ENCODE measurements around the gene POLH. TPM values are rescaled to one million over a fixed set of nuclear protein-coding genes. Genes with fewer than 3 reads are reported as not detected.

POLH gene
- total RNA-seq, 1 experiment from 2014 or later = 8.2 TPM

- Histone ChIP-seq H3K9me3 (ENCODE audit: low read length) (no peaks in the 10 kb centered on the region), H3K27ac (ENCODE audit: low read length) (no peak overlapping the region), H3F3A (ENCODE audit: low read length, unreplicated experiment) (peaks cover 4% of the 10 kb centered on the region), H3K27me3 (ENCODE audit: low read length) (no peaks in the 10 kb centered on the region), H3K9me2 (replicated peaks; ENCODE audit: low read length) (no peaks in the 10 kb centered on the region), H3K36me3 (ENCODE audit: low read depth, low read length) (peaks cover 49% of the 10 kb centered on the region), H4K20me1 (ENCODE audit: low read length) (no peaks in the 10 kb centered on the region), H3K4me1 (ENCODE audit: insufficient read depth, low read length) (peaks cover 4% of the 10 kb centered on the region), H3K4me3 (ENCODE audit: low read length) (no peak overlapping the region), H3K9ac (ENCODE audit: low read length) (no peak overlapping the region), H2AFZ (ENCODE audit: low read length) (no peak overlapping the region), H3K79me2 (ENCODE audit: low read length) (peaks cover 11% of the 10 kb centered on the region), H3K4me2 (ENCODE audit: low read length) (no peak overlapping the region)
- intact Hi-C loops (cut with micrococcal nuclease) = no loop called here
- no peak for ATAC-seq
- ChIA-PET CTCF (no interaction called here), POLR2A (ENCODE audit: unreplicated experiment) (no interaction called here)
- no TSS peak for BruUV-seq (replicated peaks)
- TF ChIP-seq, protein P1, sequence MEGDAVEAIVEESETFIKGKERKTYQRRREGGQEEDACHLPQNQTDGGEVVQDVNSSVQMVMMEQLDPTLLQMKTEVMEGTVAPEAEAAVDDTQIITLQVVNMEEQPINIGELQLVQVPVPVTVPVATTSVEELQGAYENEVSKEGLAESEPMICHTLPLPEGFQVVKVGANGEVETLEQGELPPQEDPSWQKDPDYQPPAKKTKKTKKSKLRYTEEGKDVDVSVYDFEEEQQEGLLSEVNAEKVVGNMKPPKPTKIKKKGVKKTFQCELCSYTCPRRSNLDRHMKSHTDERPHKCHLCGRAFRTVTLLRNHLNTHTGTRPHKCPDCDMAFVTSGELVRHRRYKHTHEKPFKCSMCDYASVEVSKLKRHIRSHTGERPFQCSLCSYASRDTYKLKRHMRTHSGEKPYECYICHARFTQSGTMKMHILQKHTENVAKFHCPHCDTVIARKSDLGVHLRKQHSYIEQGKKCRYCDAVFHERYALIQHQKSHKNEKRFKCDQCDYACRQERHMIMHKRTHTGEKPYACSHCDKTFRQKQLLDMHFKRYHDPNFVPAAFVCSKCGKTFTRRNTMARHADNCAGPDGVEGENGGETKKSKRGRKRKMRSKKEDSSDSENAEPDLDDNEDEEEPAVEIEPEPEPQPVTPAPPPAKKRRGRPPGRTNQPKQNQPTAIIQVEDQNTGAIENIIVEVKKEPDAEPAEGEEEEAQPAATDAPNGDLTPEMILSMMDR (conservative IDR thresholded peaks at IDR 0.05; ENCODE audit: low read depth, low read length) = no peak
- TF ChIP-seq EZH2phosphoT487 (IDR thresholded peaks at IDR 0.05; ENCODE audit: borderline replicate concordance, low read length) (no peak), EZH2 (IDR thresholded peaks at IDR 0.05; ENCODE audit: low read length, unreplicated experiment) (no peak)
- DNase-seq = no peak
These were observed 45.8 kb downstream of the POLH start for GRCh38 chr6:43621836-43622180.

DNA sequence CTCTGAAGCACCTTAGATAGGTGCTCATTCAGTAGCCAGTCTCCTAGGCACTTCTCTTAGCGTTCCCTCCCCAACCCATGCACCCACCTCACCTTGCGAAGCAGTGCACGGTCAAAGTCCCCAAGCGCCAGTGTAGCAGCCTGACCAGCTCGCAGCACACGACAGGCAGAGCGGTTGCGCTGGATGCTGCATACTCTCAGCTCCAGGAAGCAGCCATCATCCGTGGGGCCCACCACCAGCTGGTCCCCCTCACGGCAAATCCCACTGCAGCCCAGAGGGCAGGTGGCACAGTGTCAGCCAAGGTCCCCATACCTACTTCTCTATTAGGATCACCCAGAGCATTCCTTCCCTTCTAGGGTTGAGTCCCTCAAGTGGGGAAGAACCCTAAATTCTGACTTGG, 46.6 kb downstream of the POLH start:
- no peaks in the 10 kb centered on the region for H3K9me2 ChIP-seq (replicated peaks; ENCODE audit: low read length)
- POLR2A ChIA-PET (ENCODE audit: unreplicated experiment) = no interaction called here
- BruUV-seq (replicated peaks) = no TSS peak
- H3K27me3 ChIP-seq (ENCODE audit: low read length) = no peaks in the 10 kb centered on the region
- TF ChIP-seq EZH2phosphoT487 (IDR thresholded peaks at IDR 0.05; ENCODE audit: borderline replicate concordance, low read length) = no peak
- TF ChIP-seq, protein P1 (conservative IDR thresholded peaks at IDR 0.05; ENCODE audit: low read depth, low read length) = no peak
- TF ChIP-seq EZH2 (IDR thresholded peaks at IDR 0.05; ENCODE audit: low read length, unreplicated experiment) = no peak
- H3K9ac ChIP-seq (ENCODE audit: low read length) = no peak overlapping the region
- H3K9me3 ChIP-seq (ENCODE audit: low read length) = no peaks in the 10 kb centered on the region
- H3K79me2 ChIP-seq (ENCODE audit: low read length) = peaks cover 18% of the 10 kb centered on the region
- no peak overlapping the region for H3K4me2 ChIP-seq (ENCODE audit: low read length)
- peaks cover 49% of the 10 kb centered on the region for H3K36me3 ChIP-seq (ENCODE audit: low read depth, low read length)
- CTCF ChIA-PET = no interaction called here
- no peak overlapping the region for H3K27ac ChIP-seq (ENCODE audit: low read length)
- no peak for ATAC-seq
- H3K4me3 ChIP-seq (ENCODE audit: low read length) = no peak overlapping the region
- H3F3A ChIP-seq (ENCODE audit: low read length, unreplicated experiment) = peaks cover 4% of the 10 kb centered on the region
- H2AFZ ChIP-seq (ENCODE audit: low read length) = no peak overlapping the region
- peaks cover 12% of the 10 kb centered on the region for H3K4me1 ChIP-seq (ENCODE audit: insufficient read depth, low read length)
- intact Hi-C loops (cut with micrococcal nuclease) = no loop called here
- no peak for DNase-seq
- no peaks in the 10 kb centered on the region for H4K20me1 ChIP-seq (ENCODE audit: low read length)

DNA sequence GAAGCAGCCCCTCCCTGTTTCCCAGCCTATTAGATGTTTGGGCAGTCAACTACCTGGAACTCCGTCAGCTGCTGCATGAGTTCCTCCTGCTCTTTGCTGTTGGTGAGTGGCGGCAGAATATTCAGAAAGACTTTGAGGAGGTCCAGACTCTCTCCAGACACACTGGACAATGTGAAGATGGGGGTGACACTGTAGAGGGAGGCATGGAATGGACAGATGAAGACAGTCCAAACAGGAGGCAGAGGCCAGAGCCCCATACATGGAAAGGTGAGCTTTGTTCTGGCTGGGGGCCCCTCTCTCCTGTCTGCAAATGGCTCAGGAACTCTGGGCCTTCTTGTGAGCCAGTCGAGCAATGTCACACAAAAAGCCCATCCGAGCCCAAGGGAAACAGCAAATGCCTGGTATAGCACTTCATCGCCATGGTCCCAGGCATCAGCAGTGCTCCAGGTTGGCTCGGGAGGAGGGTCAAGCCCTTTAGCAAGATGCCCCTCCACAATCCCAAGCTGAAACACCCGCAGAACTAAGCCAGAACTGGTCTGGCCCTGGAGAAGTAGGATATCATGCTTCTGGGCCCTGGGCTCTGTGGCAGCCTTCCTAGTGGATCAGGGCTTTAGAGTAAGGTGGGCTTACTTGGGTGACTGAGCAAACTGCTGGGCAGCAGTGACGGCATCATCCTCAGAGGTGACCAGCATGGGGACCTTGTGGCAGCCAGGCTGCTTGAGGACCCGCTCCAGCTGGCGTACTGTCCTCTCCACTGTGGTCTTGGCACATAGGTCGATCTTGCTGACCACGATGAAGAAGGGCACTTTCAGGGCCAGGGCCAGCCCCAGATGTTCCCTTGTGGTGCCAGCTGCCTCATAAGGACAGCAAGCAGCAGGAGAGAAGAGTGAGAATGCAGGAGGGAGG, 48.1 kb downstream of the POLH start:
- Histone ChIP-seq H3K9me3 (ENCODE audit: low read length) (no peaks in the 10 kb centered on the region), H3K9ac (ENCODE audit: low read length) (no peak overlapping the region), H3K79me2 (ENCODE audit: low read length) (peaks cover 31% of the 10 kb centered on the region), H4K20me1 (ENCODE audit: low read length) (no peaks in the 10 kb centered on the region), H3K27me3 (ENCODE audit: low read length) (no peaks in the 10 kb centered on the region), H2AFZ (ENCODE audit: low read length) (no peak overlapping the region), H3K4me2 (ENCODE audit: low read length) (no peak overlapping the region), H3K4me3 (ENCODE audit: low read length) (no peak overlapping the region), H3F3A (ENCODE audit: low read length, unreplicated experiment) (peaks cover under 1% of the 10 kb centered on the region), H3K36me3 (ENCODE audit: low read depth, low read length) (peaks cover 47% of the 10 kb centered on the region), H3K9me2 (replicated peaks; ENCODE audit: low read length) (no peaks in the 10 kb centered on the region), H3K27ac (ENCODE audit: low read length) (no peak overlapping the region), H3K4me1 (ENCODE audit: insufficient read depth, low read length) (peaks cover 17% of the 10 kb centered on the region)
- DNase-seq (no peak), ATAC-seq (no peak)
- TF ChIP-seq EZH2phosphoT487 (IDR thresholded peaks at IDR 0.05; ENCODE audit: borderline replicate concordance, low read length) (no peak), EZH2 (IDR thresholded peaks at IDR 0.05; ENCODE audit: low read length, unreplicated experiment) (no peak)
- TF ChIP-seq, protein P1 (conservative IDR thresholded peaks at IDR 0.05; ENCODE audit: low read depth, low read length) = no peak
- intact Hi-C loops (cut with micrococcal nuclease) = no loop called here
- no TSS peak for BruUV-seq (replicated peaks)
- ChIA-PET CTCF (no interaction called here), POLR2A (ENCODE audit: unreplicated experiment) (no interaction called here)
